Measurements from ENCODE around the gene VPS37C. TPM values are rescaled to one million over a fixed set of nuclear protein-coding genes. Genes with fewer than 3 reads are reported as not detected.

Gene VPS37C
- total RNA-seq, 2 experiments from 2014 or later = 6.1 to 7.5 TPM

- peak overlapping the region; percentile 83 for H3K27ac Mint-ChIP-seq
- ChIA-PET POLR2A (interaction anchor here (1.6 to 7.6 kb wide), 6 partner anchors 10 to 75 kb away, joined by 4 to 134 read pairs (median 16); no protein-coding TSS in a partner anchor), CTCF (no interaction called here)
- H3K9me3 Mint-ChIP-seq = no peaks in the 10 kb centered on the region
- peak overlapping the region; percentile 10 for H3K4me3 Mint-ChIP-seq
- peaks cover 85% of the 10 kb centered on the region for H3K4me1 Mint-ChIP-seq
- no peaks in the 10 kb centered on the region for H3K27me3 Mint-ChIP-seq
- H3K36me3 Mint-ChIP-seq (ENCODE audit: low read depth) = peaks cover 94% of the 10 kb centered on the region
- DNase-seq = no peak
Observed at GRCh38 chr11:61116426-61117167, 44.6 kb downstream of the VPS37C start.

DNA sequence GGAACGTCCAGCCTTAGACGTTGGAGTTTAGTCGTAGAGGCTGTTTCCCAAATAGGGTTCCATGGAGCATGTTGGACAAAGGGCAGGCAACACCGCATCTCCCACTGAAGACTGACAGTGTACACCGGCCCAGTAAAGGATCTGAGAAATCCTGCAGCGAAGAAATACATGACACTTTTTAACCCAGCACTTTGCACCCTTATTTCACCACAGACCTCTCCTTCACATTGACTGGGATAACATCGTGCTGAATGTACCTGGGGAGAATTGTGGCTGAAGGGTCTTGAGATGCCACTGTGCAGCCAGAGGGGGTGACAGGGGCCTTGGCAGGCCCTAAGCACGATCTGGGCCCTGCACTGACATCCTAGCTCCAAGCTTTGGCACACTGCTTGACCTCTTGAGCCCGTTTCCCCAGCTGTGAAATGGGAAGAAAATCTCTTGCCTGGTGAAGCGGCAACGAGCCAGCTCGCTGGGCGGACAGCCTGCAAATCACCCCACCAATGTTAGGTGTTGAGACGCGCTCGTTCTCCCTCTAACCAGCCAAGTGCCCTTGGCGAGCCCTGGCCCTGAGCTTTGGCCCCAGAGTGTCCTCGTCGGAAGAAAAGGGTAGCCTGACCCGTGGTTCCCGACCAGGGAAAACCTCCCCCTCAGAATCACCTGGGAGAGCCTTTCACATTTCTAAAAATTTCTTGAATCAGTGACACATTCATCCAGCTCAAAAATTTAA, 45.6 kb downstream of the VPS37C start:
- ChIA-PET CTCF (interaction anchor here (1.5 kb wide), 1 partner anchor 13 kb away, joined by 3 read pairs; the partner anchor contains the start of gene CD5), POLR2A (interaction anchor here (1.4 to 7.6 kb wide), 7 partner anchors 10 to 89 kb away, joined by 4 to 134 read pairs (median 8); no protein-coding TSS in a partner anchor)
- DNase-seq = no peak
- H3K36me3 Mint-ChIP-seq (ENCODE audit: low read depth) = peaks cover 92% of the 10 kb centered on the region
- H3K4me3 Mint-ChIP-seq = no peak overlapping the region
- peak overlapping the region; percentile 69 for H3K27ac Mint-ChIP-seq
- peaks cover 90% of the 10 kb centered on the region for H3K4me1 Mint-ChIP-seq
- no peaks in the 10 kb centered on the region for H3K9me3 Mint-ChIP-seq
- H3K27me3 Mint-ChIP-seq = no peaks in the 10 kb centered on the region

DNA sequence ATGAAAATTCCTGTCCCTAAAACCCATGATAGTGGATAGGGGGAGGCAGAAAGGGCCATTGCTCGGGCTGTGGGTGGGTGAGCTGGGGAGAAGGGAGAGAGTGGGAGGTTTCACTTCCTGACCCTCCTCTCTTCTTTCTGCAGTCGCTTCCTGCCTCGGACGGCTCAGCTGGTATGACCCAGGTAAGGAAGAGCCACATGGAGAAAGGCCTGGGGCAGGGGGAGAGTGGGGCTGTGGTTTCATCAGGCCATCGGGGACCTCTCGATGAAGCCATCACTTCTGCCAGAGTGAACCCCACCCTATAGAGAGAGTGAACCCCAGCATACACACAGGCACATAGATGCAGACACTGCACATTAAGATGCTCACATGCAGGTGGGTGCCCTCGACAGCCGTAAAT, 46.3 kb downstream of the VPS37C start:
- Mint-ChIP-seq H3K4me3 (no peak overlapping the region), H3K4me1 (peaks cover 90% of the 10 kb centered on the region), H3K27me3 (no peaks in the 10 kb centered on the region), H3K27ac (peak overlapping the region; percentile 69), H3K36me3 (ENCODE audit: low read depth) (peaks cover 92% of the 10 kb centered on the region), H3K9me3 (no peaks in the 10 kb centered on the region)
- CTCF ChIA-PET = interaction anchor here (1.3 to 5.1 kb wide), 5 partner anchors 13 to 200 kb away, joined by 3 to 30 read pairs (median 4); partner anchors contain the start of genes CD5 and TMEM109
- POLR2A ChIA-PET = interaction anchor here (1.2 to 7.6 kb wide), 10 partner anchors 9 to 170 kb away, joined by 3 to 134 read pairs (median 8); no protein-coding TSS in a partner anchor
- DNase-seq = no peak

DNA sequence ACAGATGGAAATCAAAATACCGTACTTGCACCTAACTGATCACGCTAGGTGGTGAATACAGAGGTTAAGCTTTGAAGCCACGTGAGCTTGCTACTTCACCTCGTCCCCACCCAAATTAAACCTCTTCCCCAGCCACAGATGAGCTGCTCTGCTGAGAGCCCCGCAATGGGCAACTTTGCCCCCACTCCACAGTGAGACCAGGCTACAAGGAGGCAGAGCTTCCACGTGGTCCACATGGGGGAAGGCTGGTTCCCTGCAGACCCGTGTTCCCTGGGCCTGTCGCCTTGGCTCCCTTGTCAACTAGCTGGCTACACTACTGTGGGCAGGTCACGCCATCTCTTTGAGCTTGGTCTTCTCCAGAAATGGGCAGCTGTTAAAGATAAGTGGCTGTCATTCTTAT, 48.0 kb downstream of the VPS37C start:
- H3K4me1 Mint-ChIP-seq = peaks cover 90% of the 10 kb centered on the region
- ChIA-PET POLR2A (interaction anchor here (1.0 to 7.6 kb wide), 24 partner anchors 9 to 316 kb away, joined by 3 to 134 read pairs (median 10); partner anchors contain the start of genes CD5, CPSF7, SDHAF2 and TMEM109), CTCF (interaction anchor here (1.3 to 5.1 kb wide), 9 partner anchors 16 to 282 kb away, joined by 3 to 30 read pairs (median 14); partner anchors contain the start of gene TMEM109)
- DNase-seq = no peak
- no peaks in the 10 kb centered on the region for H3K27me3 Mint-ChIP-seq
- H3K27ac Mint-ChIP-seq = peak overlapping the region; percentile 96
- peak overlapping the region; percentile 40 for H3K4me3 Mint-ChIP-seq
- no peaks in the 10 kb centered on the region for H3K9me3 Mint-ChIP-seq
- peaks cover 92% of the 10 kb centered on the region for H3K36me3 Mint-ChIP-seq (ENCODE audit: low read depth)

GRCh38 chr11:61112575-61112974, 48.7 kb downstream of the VPS37C start:
- H3K27me3 Mint-ChIP-seq = no peaks in the 10 kb centered on the region
- DNase-seq = no peak
- no peak overlapping the region for H3K4me3 Mint-ChIP-seq
- peak overlapping the region; percentile 96 for H3K27ac Mint-ChIP-seq
- H3K36me3 Mint-ChIP-seq (ENCODE audit: low read depth) = peaks cover 96% of the 10 kb centered on the region
- ChIA-PET POLR2A (interaction anchor here (1.0 to 7.6 kb wide), 24 partner anchors 8 to 317 kb away, joined by 3 to 134 read pairs (median 12); partner anchors contain the start of genes CD5, CPSF7, SDHAF2 and TMEM109), CTCF (interaction anchor here (1.1 to 5.1 kb wide), 10 partner anchors 7 to 213 kb away, joined by 4 to 30 read pairs (median 10); partner anchors contain the start of gene TMEM109)
- H3K9me3 Mint-ChIP-seq = no peaks in the 10 kb centered on the region
- H3K4me1 Mint-ChIP-seq = peaks cover 94% of the 10 kb centered on the region

- Mint-ChIP-seq H3K9me3 (no peaks in the 10 kb centered on the region), H3K4me1 (peaks cover 98% of the 10 kb centered on the region), H3K27ac (peak overlapping the region; percentile 96), H3K4me3 (no peak overlapping the region), H3K27me3 (no peaks in the 10 kb centered on the region), H3K36me3 (ENCODE audit: low read depth) (peaks cover 96% of the 10 kb centered on the region)
- ChIA-PET CTCF (interaction anchor here (0.8 to 5.1 kb wide), 19 partner anchors 8 to 212 kb away, joined by 3 to 30 read pairs (median 5); partner anchors contain the start of genes CD5 and TMEM109), POLR2A (interaction anchor here (0.8 to 7.6 kb wide), 28 partner anchors 9 to 317 kb away, joined by 3 to 134 read pairs (median 10); partner anchors contain the start of genes CD5, CPSF7, SDHAF2 and TMEM109)
- peak; percentile 84 for DNase-seq
Observed at GRCh38 chr11:61111786-61112517, 49.3 kb downstream of the VPS37C start.

GRCh38 chr11:61111050-61111435, 50.2 kb downstream of the VPS37C start:
- H3K9me3 Mint-ChIP-seq = no peaks in the 10 kb centered on the region
- CTCF ChIA-PET = interaction anchor here (0.8 to 5.1 kb wide), 17 partner anchors 9 to 212 kb away, joined by 3 to 30 read pairs (median 5); partner anchors contain the start of genes CD5 and TMEM109
- POLR2A ChIA-PET = interaction anchor here (0.9 to 7.6 kb wide), 23 partner anchors 8 to 318 kb away, joined by 3 to 134 read pairs (median 12); partner anchors contain the start of genes CD5, CPSF7, SDHAF2 and TMEM109

GRCh38 chr11:61110255-61111049, 50.8 kb downstream of the VPS37C start:
- Mint-ChIP-seq H3K4me1 (peaks cover 97% of the 10 kb centered on the region), H3K27me3 (no peaks in the 10 kb centered on the region), H3K4me3 (no peak overlapping the region), H3K27ac (peak overlapping the region; percentile 96), H3K9me3 (no peaks in the 10 kb centered on the region), H3K36me3 (ENCODE audit: low read depth) (peaks cover 96% of the 10 kb centered on the region)
- CTCF ChIA-PET = interaction anchor here (1.4 to 5.1 kb wide), 4 partner anchors 13 to 196 kb away, joined by 4 to 30 read pairs (median 12); partner anchors contain the start of gene TMEM109
- DNase-seq = no peak
- POLR2A ChIA-PET = interaction anchor here (0.9 to 7.6 kb wide), 17 partner anchors 8 to 319 kb away, joined by 3 to 134 read pairs (median 16); partner anchors contain the start of genes CD5, CPSF7, SDHAF2 and TMEM109

More at GRCh38 chr11:61111050-61111435, 50.2 kb downstream of the VPS37C start:
- Mint-ChIP-seq H3K27me3 (no peaks in the 10 kb centered on the region), H3K27ac (peak overlapping the region; percentile 96), H3K4me1 (peaks cover 98% of the 10 kb centered on the region), H3K36me3 (ENCODE audit: low read depth) (peaks cover 96% of the 10 kb centered on the region), H3K4me3 (no peak overlapping the region)
- no peak for DNase-seq

DNA sequence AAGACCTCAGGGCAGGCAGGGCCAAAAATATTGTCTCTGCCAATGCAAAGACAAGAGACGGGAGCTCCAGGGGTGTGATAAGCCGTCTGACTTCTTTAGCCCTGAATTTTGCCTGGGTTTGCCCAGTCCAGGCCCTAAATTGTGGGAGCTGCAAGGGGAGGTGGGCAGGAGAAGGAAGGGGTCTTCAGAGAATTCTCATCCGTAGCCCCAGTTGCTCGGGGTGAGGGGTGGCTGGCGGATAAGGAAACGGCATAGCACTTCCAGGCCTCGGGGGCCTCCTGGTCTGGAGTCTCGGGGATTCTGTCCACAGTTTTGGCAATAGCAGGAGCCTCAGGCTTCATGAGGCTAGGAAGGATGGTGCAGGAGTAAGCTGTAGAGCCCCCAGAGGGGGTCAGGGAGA, 51.6 kb downstream of the VPS37C start:
- Mint-ChIP-seq H3K36me3 (ENCODE audit: low read depth) (peaks cover 94% of the 10 kb centered on the region), H3K4me1 (peaks cover 95% of the 10 kb centered on the region), H3K27ac (peak overlapping the region; percentile 96), H3K27me3 (no peaks in the 10 kb centered on the region), H3K4me3 (no peak overlapping the region), H3K9me3 (no peaks in the 10 kb centered on the region)
- ChIA-PET POLR2A (interaction anchor here (0.7 to 7.6 kb wide), 12 partner anchors 9 to 194 kb away, joined by 3 to 134 read pairs (median 16); no protein-coding TSS in a partner anchor), CTCF (interaction anchor here (1.4 to 5.1 kb wide), 2 partner anchors 67 to 195 kb away, joined by 4 to 30 read pairs; partner anchors contain the start of gene TMEM109)
- no peak for DNase-seq

DNA sequence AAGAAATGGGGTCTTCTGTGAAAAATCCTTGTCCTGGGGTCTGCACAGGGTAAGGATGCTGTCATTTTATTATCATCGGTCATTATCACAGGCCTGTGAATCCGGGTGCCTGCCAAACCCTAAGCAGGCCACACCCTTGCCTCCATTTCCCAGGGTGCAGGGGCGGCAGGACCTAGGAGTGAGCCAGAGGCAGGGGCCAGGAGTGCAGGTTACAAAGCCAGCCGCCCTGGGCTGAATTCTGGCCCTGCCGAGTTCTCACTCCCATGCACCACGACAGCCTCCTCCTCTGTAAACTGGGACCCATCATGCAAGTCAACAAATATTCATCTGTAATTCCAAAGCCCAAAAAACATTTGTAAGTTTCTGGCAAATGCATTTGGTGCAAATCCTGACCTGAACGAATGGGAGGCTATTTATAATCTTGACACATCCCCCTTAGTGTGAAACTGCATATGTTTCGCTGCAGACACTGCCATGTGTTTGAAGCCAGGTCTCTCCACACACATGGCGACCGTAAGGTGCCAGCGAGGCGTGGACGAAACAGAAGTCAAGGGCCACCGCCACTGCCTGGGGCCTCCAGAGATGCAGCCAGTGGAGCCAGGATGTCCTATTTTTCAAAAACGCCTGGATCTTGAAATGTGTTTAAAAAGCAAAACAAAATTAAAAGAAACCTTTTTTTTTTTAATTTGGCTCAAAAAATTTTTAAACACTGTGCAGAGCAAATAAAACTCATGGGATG, 52.2 kb downstream of the VPS37C start:
- POLR2A ChIA-PET = interaction anchor here (0.7 to 7.6 kb wide), 9 partner anchors 12 to 193 kb away, joined by 3 to 134 read pairs (median 27); no protein-coding TSS in a partner anchor
- Mint-ChIP-seq H3K4me3 (no peak overlapping the region), H3K9me3 (no peaks in the 10 kb centered on the region), H3K27me3 (no peaks in the 10 kb centered on the region), H3K36me3 (ENCODE audit: low read depth) (peaks cover 95% of the 10 kb centered on the region), H3K4me1 (peaks cover 95% of the 10 kb centered on the region), H3K27ac (peak overlapping the region; percentile 96)
- DNase-seq = no peak
- CTCF ChIA-PET = interaction anchor here (1.0 kb wide), 1 partner anchor 28 kb away, joined by 3 read pairs; no protein-coding TSS in a partner anchor

All from activated CD4-positive, alpha-beta memory T cell treated with anti-CD3 and anti-CD28 coated beads, Interleukin-2, amount 10 ng/mL, durations not matched to agents 7 days and 5 days (primary cell).